ENCODE measurements around the gene CPEB3.

- peak in 5 of 7 experiments; percentile 64 to 99 (median 77) for TF ChIP-seq CTCF (IDR thresholded peaks at IDR 0.05)
- no peak for TF ChIP-seq POLR2A (IDR thresholded peaks at IDR 0.05)
- no peak for TF ChIP-seq EP300 (IDR thresholded peaks at IDR 0.05)
- peak in 1 of 3 donors; percentile 73 for TF ChIP-seq POLR2AphosphoS5 (IDR thresholded peaks at IDR 0.05)
Observed at GRCh38 chr10:92087750-92088395, 203.0 kb downstream of the CPEB3 start.

All from stomach (tissue), 4 donors.